Erythroblast (primary cell): ENCODE data around the gene BRMS1.

Experiments
- GATA1 ChIP-seq: IDR thresholded peaks from 2 replicates; pipeline ENCODE4 v1.6.1; 2011; ENCODE audit warnings: low read depth, mild to moderate bottlenecking, control low read depth, low read length, moderate library complexity
- POLR2A ChIP-seq: IDR thresholded peaks from 2 replicates; pipeline ENCODE4 v1.6.1; 2011; ENCODE audit warnings: mild to moderate bottlenecking, low read length

DNA sequence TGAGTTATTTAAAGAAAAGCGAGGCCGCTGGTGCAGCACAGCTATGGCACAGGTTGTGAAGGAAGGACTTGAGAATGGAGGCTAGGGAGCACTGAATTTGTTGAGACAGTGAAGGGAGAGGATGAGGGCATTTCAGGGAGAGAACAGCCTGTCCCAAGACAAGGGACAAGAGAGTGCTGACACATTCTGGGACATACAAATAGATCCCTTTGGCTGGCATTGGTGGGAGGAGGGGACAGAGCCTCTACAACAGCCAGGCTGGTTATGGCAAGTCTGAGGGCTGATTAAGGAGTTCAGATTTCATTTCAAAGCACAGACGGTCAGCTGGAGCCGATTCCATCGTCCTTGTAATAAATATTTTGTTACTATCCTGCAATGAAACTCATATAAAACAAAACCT is 28.4 kb upstream of the BRMS1 start:
- TF ChIP-seq POLR2A (no peak), GATA1 (no peak)
